Neural cell (in vitro differentiated cells): Measurements from ENCODE around the gene SKOR1. TPM values are rescaled to one million over a fixed set of nuclear protein-coding genes. Genes with fewer than 3 reads are reported as not detected.

Experiments used
- H2AFZ ChIP-seq: fragments of 200-600, 300-800 bp; sonication (generic), shearing (Covaris generic); 2 replicates; pipeline ENCODE4 v1.6.0; 2014; ENCODE audit warnings: low read depth, mild to moderate bottlenecking, antibody characterized with exemption, low read length, moderate library complexity
- H3F3A ChIP-seq: fragments of 200-600 bp; shearing (Covaris generic); 2 replicates; pipeline ENCODE4 v1.6.1; 2016; ENCODE audit warnings: mild to moderate bottlenecking, moderate library complexity, mixed read lengths, antibody characterized with exemption, low read length; ENCODE audit not compliant: insufficient read depth, poor library complexity, severe bottlenecking
- H3K27ac ChIP-seq: fragments of 200-600, 300-800 bp; sonication (generic), shearing (Covaris generic); 2 replicates; pipeline ENCODE4 v1.5.1; 2014; ENCODE audit warnings: mild to moderate bottlenecking, low read length, moderate library complexity
- H3K27me3 ChIP-seq: fragments of 300-800, 200-600 bp; sonication (generic), shearing (Covaris generic); 2 replicates; pipeline ENCODE4 v1.6.0; 2014; ENCODE audit warnings: mild to moderate bottlenecking, low read depth, low read length, moderate library complexity; ENCODE audit not compliant: insufficient read depth
- H3K36me3 ChIP-seq: fragments of 300-800, 200-600 bp; sonication (generic), shearing (Covaris generic); 2 replicates; pipeline ENCODE4 v1.5.1; 2014; ENCODE audit warnings: mild to moderate bottlenecking, antibody characterized with exemption, low read length, moderate library complexity; ENCODE audit not compliant: insufficient read depth
- H3K4me2 ChIP-seq: fragments of 300-800, 200-600 bp; sonication (generic), shearing (Covaris generic); 2 replicates; pipeline ENCODE4 v1.6.0; 2014; ENCODE audit warnings: mild to moderate bottlenecking, low read length
- H3K4me3 ChIP-seq: fragments of 300-800, 200-600 bp; sonication (generic), shearing (Covaris generic); 2 replicates; pipeline ENCODE4 v1.5.1; 2014; ENCODE audit warnings: mild to moderate bottlenecking, low read length, moderate library complexity
- H3K79me2 ChIP-seq: fragments of 200-600 bp; shearing (Covaris generic); replicated peaks from 2 replicates; pipeline ENCODE4 v1.6.0; 2014; ENCODE audit warnings: mild to moderate bottlenecking, low read length, moderate library complexity; ENCODE audit not compliant: insufficient read depth
- H3K9ac ChIP-seq: fragments of 300-800, 200-600 bp; sonication (generic), shearing (Covaris generic); 2 replicates; pipeline ENCODE4 v1.6.1; 2016; ENCODE audit warnings: mild to moderate bottlenecking, low read length, mixed read lengths
- H3K9me2 ChIP-seq: fragments of 200-600 bp; shearing (Covaris generic); 2 replicates; pipeline ENCODE4 v1.6.1; 2016; ENCODE audit warnings: mild to moderate bottlenecking, low read length, mixed read lengths; ENCODE audit not compliant: insufficient read depth
- H3K9me3 ChIP-seq: fragments of 200-600, 300-800 bp; sonication (generic), shearing (Covaris generic); 2 replicates; pipeline ENCODE4 v1.6.1; 2016; ENCODE audit warnings: mild to moderate bottlenecking, mixed run types, low read length, moderate library complexity, mixed read lengths
- H4K20me1 ChIP-seq: fragments of 200-600 bp; shearing (Covaris generic); 2 replicates; pipeline ENCODE4 v1.6.1; 2016; ENCODE audit warnings: mild to moderate bottlenecking, mixed run types; ENCODE audit not compliant: insufficient read depth
- CTCF ChIP-seq: fragments of 450-650 bp; IDR thresholded peaks from 2 replicates; pipeline ENCODE4 v1.5.1; 2014; ENCODE audit warnings: antibody characterized with exemption, mild to moderate bottlenecking, moderate library complexity; ENCODE audit not compliant: poor library complexity, severe bottlenecking
- EP300 ChIP-seq: fragments of 450-650 bp; conservative IDR thresholded peaks from 2 replicates; pipeline ENCODE4 v1.6.1; 2014; ENCODE audit warnings: antibody characterized with exemption, mild to moderate bottlenecking, moderate library complexity; ENCODE audit not compliant: poor library complexity, severe bottlenecking
- EZH2 ChIP-seq: fragments of 200-600, 300-800 bp; shearing (Covaris generic), sonication (generic); IDR thresholded peaks from 2 replicates; pipeline ENCODE4 v1.6.1; 2014; ENCODE audit warnings: antibody characterized with exemption, low read length, borderline replicate concordance, mild to moderate bottlenecking; ENCODE audit not compliant: insufficient read depth, poor library complexity, severe bottlenecking
- MXI1 ChIP-seq: fragments of 450-650 bp; conservative IDR thresholded peaks from 2 replicates; pipeline ENCODE4 v1.6.1; 2014; ENCODE audit warnings: antibody characterized with exemption, mild to moderate bottlenecking; ENCODE audit not compliant: poor library complexity, severe bottlenecking
- POLR2AphosphoS5 ChIP-seq: IDR thresholded peaks from 2 replicates; pipeline ENCODE4 v1.6.1; 2012
- RAD21 ChIP-seq: fragments of 450-650 bp; conservative IDR thresholded peaks from 2 replicates; pipeline ENCODE4 v1.6.1; 2014; ENCODE audit warnings: antibody characterized with exemption, mild to moderate bottlenecking, moderate library complexity
- SMC3 ChIP-seq: fragments of 450-650 bp; conservative IDR thresholded peaks from 2 replicates; pipeline ENCODE4 v1.6.1; 2014; ENCODE audit warnings: antibody characterized with exemption, mild to moderate bottlenecking, moderate library complexity; ENCODE audit not compliant: poor library complexity
- TAF1 ChIP-seq: IDR thresholded peaks from 2 replicates; pipeline ENCODE4 v1.6.1; 2012; ENCODE audit warnings: low read depth
- polyA plus RNA-seq: library from polyadenylated mRNA; depleted of rRNA; stranded (reverse); fragments of >200 nt; gene quantifications from 2 replicates; pipeline ENCODE4 v1.2.3, GENCODE V29; 2014
- TF ChIP-seq, protein P1 (sequence below): IDR thresholded peaks from 2 replicates; pipeline ENCODE4 v1.6.1; 2012; ENCODE audit warnings: borderline replicate concordance

The SKOR1 gene
- polyA plus RNA-seq, 1 donor from 2014 or later, result 0.81 TPM

DNA sequence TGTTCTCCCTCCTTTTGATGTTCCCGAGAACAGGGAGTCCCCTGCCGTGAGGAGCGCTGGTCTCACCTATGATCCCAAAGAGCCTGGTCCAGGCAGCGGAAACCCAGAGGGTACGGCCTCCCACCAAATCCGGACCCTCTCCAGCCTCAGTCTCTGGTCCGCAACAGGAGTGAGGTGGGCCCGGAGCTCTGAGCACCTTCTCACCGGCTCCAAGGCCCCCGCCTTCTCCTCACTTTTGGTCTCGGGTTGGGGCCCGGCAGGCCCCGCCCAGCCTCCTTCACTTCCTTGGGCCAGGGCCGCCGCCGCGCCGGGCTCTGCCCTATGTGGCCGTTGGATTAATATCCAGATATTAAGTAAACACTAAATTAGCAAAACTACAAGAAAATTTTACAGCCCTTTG is 5.7 kb upstream of the SKOR1 start:
- no peak overlapping the region for H3K4me3 ChIP-seq
- H2AFZ ChIP-seq, result no peak overlapping the region
- H3K9me3 ChIP-seq, result peaks cover 15% of the 10 kb centered on the region
- peaks cover 64% of the 10 kb centered on the region for H3K27me3 ChIP-seq
- H3K4me2 ChIP-seq, result no peak overlapping the region
- no peaks in the 10 kb centered on the region for H3K79me2 ChIP-seq
- H3K36me3 ChIP-seq, result no peaks in the 10 kb centered on the region
- H3K27ac ChIP-seq, result no peak overlapping the region
- H3K9ac ChIP-seq, result no peak overlapping the region
- no peaks in the 10 kb centered on the region for H3F3A ChIP-seq
- TF ChIP-seq POLR2AphosphoS5 (no peak), EP300 (no peak), MXI1 (no peak), RAD21 (no peak), CTCF (no peak), SMC3 (no peak), EZH2 (no peak), TAF1 (no peak)
- TF ChIP-seq, protein P1, sequence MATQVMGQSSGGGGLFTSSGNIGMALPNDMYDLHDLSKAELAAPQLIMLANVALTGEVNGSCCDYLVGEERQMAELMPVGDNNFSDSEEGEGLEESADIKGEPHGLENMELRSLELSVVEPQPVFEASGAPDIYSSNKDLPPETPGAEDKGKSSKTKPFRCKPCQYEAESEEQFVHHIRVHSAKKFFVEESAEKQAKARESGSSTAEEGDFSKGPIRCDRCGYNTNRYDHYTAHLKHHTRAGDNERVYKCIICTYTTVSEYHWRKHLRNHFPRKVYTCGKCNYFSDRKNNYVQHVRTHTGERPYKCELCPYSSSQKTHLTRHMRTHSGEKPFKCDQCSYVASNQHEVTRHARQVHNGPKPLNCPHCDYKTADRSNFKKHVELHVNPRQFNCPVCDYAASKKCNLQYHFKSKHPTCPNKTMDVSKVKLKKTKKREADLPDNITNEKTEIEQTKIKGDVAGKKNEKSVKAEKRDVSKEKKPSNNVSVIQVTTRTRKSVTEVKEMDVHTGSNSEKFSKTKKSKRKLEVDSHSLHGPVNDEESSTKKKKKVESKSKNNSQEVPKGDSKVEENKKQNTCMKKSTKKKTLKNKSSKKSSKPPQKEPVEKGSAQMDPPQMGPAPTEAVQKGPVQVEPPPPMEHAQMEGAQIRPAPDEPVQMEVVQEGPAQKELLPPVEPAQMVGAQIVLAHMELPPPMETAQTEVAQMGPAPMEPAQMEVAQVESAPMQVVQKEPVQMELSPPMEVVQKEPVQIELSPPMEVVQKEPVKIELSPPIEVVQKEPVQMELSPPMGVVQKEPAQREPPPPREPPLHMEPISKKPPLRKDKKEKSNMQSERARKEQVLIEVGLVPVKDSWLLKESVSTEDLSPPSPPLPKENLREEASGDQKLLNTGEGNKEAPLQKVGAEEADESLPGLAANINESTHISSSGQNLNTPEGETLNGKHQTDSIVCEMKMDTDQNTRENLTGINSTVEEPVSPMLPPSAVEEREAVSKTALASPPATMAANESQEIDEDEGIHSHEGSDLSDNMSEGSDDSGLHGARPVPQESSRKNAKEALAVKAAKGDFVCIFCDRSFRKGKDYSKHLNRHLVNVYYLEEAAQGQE, result no peak
- H4K20me1 ChIP-seq, result no peaks in the 10 kb centered on the region
- H3K9me2 ChIP-seq, result no peaks in the 10 kb centered on the region

DNA sequence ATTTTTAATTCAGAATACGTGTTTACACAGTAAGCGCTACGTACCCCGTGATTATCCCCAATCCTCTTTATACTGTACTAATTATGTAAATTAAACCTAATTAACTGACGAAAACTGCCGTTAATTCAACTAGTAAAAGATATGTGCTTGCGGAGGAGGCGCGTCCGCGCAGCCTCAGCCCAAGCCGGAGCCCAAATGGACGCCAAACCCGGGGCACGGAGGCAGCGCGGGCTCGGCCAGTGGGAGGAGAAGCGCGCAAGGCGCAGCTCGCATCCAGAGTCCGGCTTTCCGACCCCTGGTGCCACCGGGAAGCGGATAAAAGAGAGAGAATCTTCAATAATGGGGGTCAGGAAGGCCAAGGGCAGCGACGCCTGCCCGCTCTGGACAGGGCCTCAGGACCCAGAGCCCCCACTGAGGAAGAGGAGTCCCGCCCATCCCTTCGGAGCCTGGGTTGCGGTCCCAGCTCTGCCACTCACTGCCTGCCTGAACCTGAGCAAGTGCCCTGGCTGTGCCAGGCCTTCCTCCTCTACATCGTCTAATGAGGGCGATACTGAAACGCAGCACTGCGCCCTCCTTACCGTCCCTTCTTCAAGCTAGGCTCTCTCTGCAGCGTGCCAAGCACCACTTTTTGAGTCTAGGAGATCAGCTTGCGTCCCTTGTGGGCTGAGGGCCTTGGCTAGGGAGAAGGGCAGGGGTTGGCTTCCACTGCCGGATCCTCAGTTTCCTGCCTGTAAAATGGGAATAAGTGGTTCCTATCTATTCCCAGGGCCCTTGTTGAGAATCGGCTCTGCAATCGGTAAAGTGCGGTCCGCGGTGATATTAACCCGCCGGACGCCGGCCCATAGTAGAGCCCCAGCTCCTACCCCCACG is 5.0 kb upstream of the SKOR1 start:
- H3F3A ChIP-seq, result no peaks in the 10 kb centered on the region

More for the DNA sequence above, 5.0 kb upstream of the SKOR1 start:
- no peak overlapping the region for H2AFZ ChIP-seq
- H3K36me3 ChIP-seq, result no peaks in the 10 kb centered on the region
- H3K4me2 ChIP-seq, result no peak overlapping the region
- H3K9me3 ChIP-seq, result peaks cover 10% of the 10 kb centered on the region
- peaks cover 4% of the 10 kb centered on the region for H4K20me1 ChIP-seq
- H3K9me2 ChIP-seq, result no peaks in the 10 kb centered on the region
- H3K9ac ChIP-seq, result no peak overlapping the region
- TF ChIP-seq EP300, result no peak
- TF ChIP-seq MXI1, result no peak
- TF ChIP-seq POLR2AphosphoS5, result no peak
- TF ChIP-seq, protein P1, result no peak
- TF ChIP-seq CTCF, result no peak
- no peak for TF ChIP-seq TAF1
- TF ChIP-seq EZH2, result no peak
- TF ChIP-seq RAD21, result no peak
- TF ChIP-seq SMC3, result no peak
- H3K27me3 ChIP-seq, result peaks cover 71% of the 10 kb centered on the region
- H3K79me2 ChIP-seq, result no peaks in the 10 kb centered on the region
- H3K27ac ChIP-seq, result no peak overlapping the region
- no peak overlapping the region for H3K4me3 ChIP-seq
